GM12878 (cell line): ENCODE results near the gene COA3. TPM values are rescaled to one million over a fixed set of nuclear protein-coding genes. Genes with fewer than 3 reads are reported as not detected.

ENCODE experiments used
- CEBPB ChIP-seq, 2 experiments: fragments of 150-350 bp in 1 of 2; IDR thresholded peaks; 2 replicates each; pipeline ENCODE4 v1.6.1; 2012 to 2014; ENCODE audit warnings: low read depth in 2 of 2, low read length in 2 of 2, borderline replicate concordance in 1 of 2, inconsistent platforms in 1 of 2
- EGR1 ChIP-seq, 2 experiments: IDR thresholded peaks; 1 replicate in 1 of 2; 2 replicates in 1 of 2; pipeline ENCODE4 v1.6.1; 2011 to 2012; ENCODE audit warnings: low read depth in 2 of 2, low read length in 2 of 2, borderline replicate concordance in 1 of 2, mild to moderate bottlenecking in 1 of 2, moderate library complexity in 1 of 2
- HDAC2 ChIP-seq: fragments of 200-600 bp; sonication (generic); IDR thresholded peaks from 2 replicates; pipeline ENCODE4 v1.6.1; 2017
- IRF4 ChIP-seq: IDR thresholded peaks from 2 replicates; pipeline ENCODE4 v1.6.1; 2011; ENCODE audit warnings: low read depth, low read length
- KDM1A ChIP-seq: fragments of 200-600 bp; sonication (generic); IDR thresholded peaks from 2 replicates; pipeline ENCODE4 v1.6.1; 2016; ENCODE audit warnings: borderline replicate concordance
- LARP7 ChIP-seq: fragments of 450-650 bp; IDR thresholded peaks from 2 replicates; pipeline ENCODE4 v1.6.1; 2017; ENCODE audit warnings: mild to moderate bottlenecking
- MTA2 ChIP-seq: fragments of 450-650 bp; IDR thresholded peaks from 2 replicates; pipeline ENCODE4 v1.6.1; 2016; ENCODE audit warnings: low read depth, mild to moderate bottlenecking, moderate library complexity
- MYB ChIP-seq: fragments of 150-350 bp; IDR thresholded peaks from 2 replicates; pipeline ENCODE4 v1.6.1; 2014; ENCODE audit warnings: mild to moderate bottlenecking, low read depth, low read length, borderline replicate concordance
- MYC ChIP-seq: IDR thresholded peaks from 2 replicates; pipeline ENCODE4 v1.6.1; 2011; ENCODE audit warnings: mild to moderate bottlenecking, low read length, moderate library complexity, inconsistent platforms; ENCODE audit not compliant: insufficient read depth, insufficient replicate concordance, insufficient read length, severe bottlenecking
- NFYB ChIP-seq: IDR thresholded peaks from 2 replicates; pipeline ENCODE4 v1.6.1; 2011; ENCODE audit warnings: low read depth, mild to moderate bottlenecking, low read length, improper control_type of control experiment, moderate library complexity; ENCODE audit not compliant: insufficient read depth
- POLR2AphosphoS5 ChIP-seq: IDR thresholded peaks from 2 replicates; pipeline ENCODE4 v1.6.1; 2011; ENCODE audit warnings: mild to moderate bottlenecking, low read length, inconsistent platforms
- RB1 ChIP-seq: fragments of 450-650 bp; formaldehyde crosslinking; IDR thresholded peaks from 2 replicates; pipeline ENCODE4 v1.6.1; 2017; ENCODE audit warnings: mild to moderate bottlenecking, borderline replicate concordance
- TAF1 ChIP-seq: IDR thresholded peaks from 2 replicates; pipeline ENCODE4 v1.6.1; 2011; ENCODE audit warnings: mild to moderate bottlenecking, low read depth, low read length, borderline replicate concordance
- polyA plus RNA-seq, 11 experiments: library from polyadenylated mRNA; depleted of rRNA in 4 of 11; unstranded in 6 of 11; stranded (reverse) in 5 of 11; fragments of >200 nt; fragmentation: Nextera tagmentation in 4 of 11; fragmentation: Illumina TruSeq in 1 of 11; extraction: Ambion mirVana in 4 of 11; extraction: Trizol in 1 of 11; gene quantifications; 1 replicate in 1 of 11; 2 replicates in 10 of 11; pipeline versions ENCODE4 v1.2.1 to v1.2.3, GENCODE V29; 2011 to 2016; ENCODE audit warnings: inconsistent platforms in 2 of 11, missing spikeins in 2 of 11, low read depth in 1 of 11
- total RNA-seq, 4 experiments: library from RNA; depleted of rRNA in 3 of 4; stranded (reverse); fragments of >200 nt in 3 of 4; fragmentation: Illumina TruSeq in 1 of 4; extraction: Trizol in 1 of 4; gene quantifications; 2 replicates each; pipeline versions ENCODE4 v1.2.1 to v1.2.3, GENCODE V29; 2013 to 2021
- TF ChIP-seq, protein P1 (sequence below): fragments of 450-650 bp; IDR thresholded peaks from 2 replicates; pipeline ENCODE4 v1.6.1; 2017; ENCODE audit warnings: mild to moderate bottlenecking, low read depth, inconsistent platforms; ENCODE audit not compliant: poor library complexity, severe bottlenecking
- TF ChIP-seq, protein P2 (sequence below): fragments of 450-650 bp; IDR thresholded peaks from 2 replicates; pipeline ENCODE4 v1.6.1; 2016; ENCODE audit warnings: mild to moderate bottlenecking
- TF ChIP-seq, protein P3 (sequence below): fragments of 450-650 bp; IDR thresholded peaks from 2 replicates; pipeline ENCODE4 v1.6.1; 2018; ENCODE audit warnings: mild to moderate bottlenecking, low read depth, moderate library complexity; ENCODE audit not compliant: partially characterized antibody
- TF ChIP-seq, protein P4 (sequence below): IDR thresholded peaks from 2 replicates; pipeline ENCODE4 v1.6.1; 2012; ENCODE audit warnings: low read depth, low read length, improper control_type of control experiment
- TF ChIP-seq, protein P5 (sequence below): fragments of 150-350 bp; IDR thresholded peaks from 2 replicates; pipeline ENCODE4 v1.6.1; 2014; ENCODE audit warnings: mild to moderate bottlenecking, low read depth, low read length

The COA3 gene
- total and polyA plus RNA-seq, 10 of the 15 experiments (the other 5 are each of a cell fraction or from before 2014, with no cell fraction given), result 45.2 to 161 (median 64.6) TPM

DNA sequence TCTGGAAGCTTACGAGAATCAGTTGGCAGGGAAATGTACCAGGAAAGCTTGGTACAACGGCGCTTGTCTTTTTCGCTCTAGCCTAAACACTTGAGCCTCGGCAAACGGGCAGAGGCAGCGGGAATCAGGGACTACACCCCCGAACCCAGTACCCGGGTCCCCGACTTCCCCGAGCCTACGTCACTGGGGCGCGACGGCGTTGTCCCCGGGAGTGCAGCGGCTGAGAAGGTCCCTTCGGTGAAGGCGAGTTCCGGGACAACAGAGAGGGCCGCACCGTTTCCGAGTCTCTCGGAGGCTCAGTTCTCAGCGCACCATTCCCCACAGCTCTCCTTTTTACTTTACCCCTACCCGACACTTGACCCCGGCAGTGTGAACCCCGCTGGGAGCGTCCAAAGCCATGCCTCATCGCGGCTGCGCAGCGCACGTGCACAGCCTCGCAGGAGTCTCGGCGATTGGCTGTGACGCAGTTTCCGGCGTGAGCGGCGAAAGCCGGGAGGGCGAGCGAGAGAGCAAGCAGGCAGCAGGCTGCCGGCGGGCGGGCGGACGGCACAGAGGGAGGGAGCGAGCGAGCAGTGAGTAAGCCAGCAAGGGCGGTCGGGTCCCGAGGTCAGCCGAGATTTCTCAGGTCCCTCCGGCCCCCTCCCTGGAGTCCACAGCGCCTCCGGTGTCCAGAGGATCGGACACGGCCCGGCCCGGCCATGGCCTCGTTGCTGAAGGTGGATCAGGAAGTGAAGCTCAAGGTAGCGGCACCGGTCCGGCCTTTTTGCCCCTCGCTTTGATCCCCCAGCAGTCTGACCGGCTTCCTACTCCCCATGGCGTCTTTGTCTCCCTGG lies 34.6 kb upstream of the COA3 start, which contains the start of gene PSME3 (continued):
- peak; percentile 95 for TF ChIP-seq POLR2AphosphoS5
- TF ChIP-seq, protein P1, sequence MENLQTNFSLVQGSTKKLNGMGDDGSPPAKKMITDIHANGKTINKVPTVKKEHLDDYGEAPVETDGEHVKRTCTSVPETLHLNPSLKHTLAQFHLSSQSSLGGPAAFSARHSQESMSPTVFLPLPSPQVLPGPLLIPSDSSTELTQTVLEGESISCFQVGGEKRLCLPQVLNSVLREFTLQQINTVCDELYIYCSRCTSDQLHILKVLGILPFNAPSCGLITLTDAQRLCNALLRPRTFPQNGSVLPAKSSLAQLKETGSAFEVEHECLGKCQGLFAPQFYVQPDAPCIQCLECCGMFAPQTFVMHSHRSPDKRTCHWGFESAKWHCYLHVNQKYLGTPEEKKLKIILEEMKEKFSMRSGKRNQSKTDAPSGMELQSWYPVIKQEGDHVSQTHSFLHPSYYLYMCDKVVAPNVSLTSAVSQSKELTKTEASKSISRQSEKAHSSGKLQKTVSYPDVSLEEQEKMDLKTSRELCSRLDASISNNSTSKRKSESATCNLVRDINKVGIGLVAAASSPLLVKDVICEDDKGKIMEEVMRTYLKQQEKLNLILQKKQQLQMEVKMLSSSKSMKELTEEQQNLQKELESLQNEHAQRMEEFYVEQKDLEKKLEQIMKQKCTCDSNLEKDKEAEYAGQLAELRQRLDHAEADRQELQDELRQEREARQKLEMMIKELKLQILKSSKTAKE, result peak; percentile 47
- TF ChIP-seq KDM1A, result no peak
- no peak for TF ChIP-seq CEBPB (IDR thresholded peaks at IDR 0.05; ENCODE audit: borderline replicate concordance in 1 of 2, low read depth in 2 of 2, low read length in 2 of 2)
- peak; percentile 99 for TF ChIP-seq MYC
- TF ChIP-seq, protein P2, sequence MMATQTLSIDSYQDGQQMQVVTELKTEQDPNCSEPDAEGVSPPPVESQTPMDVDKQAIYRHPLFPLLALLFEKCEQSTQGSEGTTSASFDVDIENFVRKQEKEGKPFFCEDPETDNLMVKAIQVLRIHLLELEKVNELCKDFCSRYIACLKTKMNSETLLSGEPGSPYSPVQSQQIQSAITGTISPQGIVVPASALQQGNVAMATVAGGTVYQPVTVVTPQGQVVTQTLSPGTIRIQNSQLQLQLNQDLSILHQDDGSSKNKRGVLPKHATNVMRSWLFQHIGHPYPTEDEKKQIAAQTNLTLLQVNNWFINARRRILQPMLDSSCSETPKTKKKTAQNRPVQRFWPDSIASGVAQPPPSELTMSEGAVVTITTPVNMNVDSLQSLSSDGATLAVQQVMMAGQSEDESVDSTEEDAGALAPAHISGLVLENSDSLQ, result 0 out of 2 replicates have a peak, but pooled peaks have one; percentile 48
- TF ChIP-seq LARP7, result peak; percentile 81
- TF ChIP-seq, protein P3, sequence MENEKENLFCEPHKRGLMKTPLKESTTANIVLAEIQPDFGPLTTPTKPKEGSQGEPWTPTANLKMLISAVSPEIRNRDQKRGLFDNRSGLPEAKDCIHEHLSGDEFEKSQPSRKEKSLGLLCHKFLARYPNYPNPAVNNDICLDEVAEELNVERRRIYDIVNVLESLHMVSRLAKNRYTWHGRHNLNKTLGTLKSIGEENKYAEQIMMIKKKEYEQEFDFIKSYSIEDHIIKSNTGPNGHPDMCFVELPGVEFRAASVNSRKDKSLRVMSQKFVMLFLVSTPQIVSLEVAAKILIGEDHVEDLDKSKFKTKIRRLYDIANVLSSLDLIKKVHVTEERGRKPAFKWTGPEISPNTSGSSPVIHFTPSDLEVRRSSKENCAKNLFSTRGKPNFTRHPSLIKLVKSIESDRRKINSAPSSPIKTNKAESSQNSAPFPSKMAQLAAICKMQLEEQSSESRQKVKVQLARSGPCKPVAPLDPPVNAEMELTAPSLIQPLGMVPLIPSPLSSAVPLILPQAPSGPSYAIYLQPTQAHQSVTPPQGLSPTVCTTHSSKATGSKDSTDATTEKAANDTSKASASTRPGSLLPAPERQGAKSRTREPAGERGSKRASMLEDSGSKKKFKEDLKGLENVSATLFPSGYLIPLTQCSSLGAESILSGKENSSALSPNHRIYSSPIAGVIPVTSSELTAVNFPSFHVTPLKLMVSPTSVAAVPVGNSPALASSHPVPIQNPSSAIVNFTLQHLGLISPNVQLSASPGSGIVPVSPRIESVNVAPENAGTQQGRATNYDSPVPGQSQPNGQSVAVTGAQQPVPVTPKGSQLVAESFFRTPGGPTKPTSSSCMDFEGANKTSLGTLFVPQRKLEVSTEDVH, result peak; percentile 94
- TF ChIP-seq HDAC2, result 0 out of 2 replicates have a peak, but pooled peaks have one; percentile 31
- TF ChIP-seq RB1, result peak; percentile 78; the same call in 1 of the 2 replicates
- TF ChIP-seq, protein P4, sequence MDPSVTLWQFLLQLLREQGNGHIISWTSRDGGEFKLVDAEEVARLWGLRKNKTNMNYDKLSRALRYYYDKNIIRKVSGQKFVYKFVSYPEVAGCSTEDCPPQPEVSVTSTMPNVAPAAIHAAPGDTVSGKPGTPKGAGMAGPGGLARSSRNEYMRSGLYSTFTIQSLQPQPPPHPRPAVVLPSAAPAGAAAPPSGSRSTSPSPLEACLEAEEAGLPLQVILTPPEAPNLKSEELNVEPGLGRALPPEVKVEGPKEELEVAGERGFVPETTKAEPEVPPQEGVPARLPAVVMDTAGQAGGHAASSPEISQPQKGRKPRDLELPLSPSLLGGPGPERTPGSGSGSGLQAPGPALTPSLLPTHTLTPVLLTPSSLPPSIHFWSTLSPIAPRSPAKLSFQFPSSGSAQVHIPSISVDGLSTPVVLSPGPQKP, result 0 out of 2 replicates have a peak, but pooled peaks have one; percentile 16
- TF ChIP-seq EGR1 (IDR thresholded peaks at IDR 0.05; ENCODE audit: borderline replicate concordance in 1 of 2, low read depth in 2 of 2, low read length in 2 of 2), result peak in 1 of 2 experiments; percentile 38; a peak in 1 of 3 replicates
- 0 out of 2 replicates have a peak, but pooled peaks have one; percentile 36 for TF ChIP-seq MTA2
- TF ChIP-seq, protein P5, sequence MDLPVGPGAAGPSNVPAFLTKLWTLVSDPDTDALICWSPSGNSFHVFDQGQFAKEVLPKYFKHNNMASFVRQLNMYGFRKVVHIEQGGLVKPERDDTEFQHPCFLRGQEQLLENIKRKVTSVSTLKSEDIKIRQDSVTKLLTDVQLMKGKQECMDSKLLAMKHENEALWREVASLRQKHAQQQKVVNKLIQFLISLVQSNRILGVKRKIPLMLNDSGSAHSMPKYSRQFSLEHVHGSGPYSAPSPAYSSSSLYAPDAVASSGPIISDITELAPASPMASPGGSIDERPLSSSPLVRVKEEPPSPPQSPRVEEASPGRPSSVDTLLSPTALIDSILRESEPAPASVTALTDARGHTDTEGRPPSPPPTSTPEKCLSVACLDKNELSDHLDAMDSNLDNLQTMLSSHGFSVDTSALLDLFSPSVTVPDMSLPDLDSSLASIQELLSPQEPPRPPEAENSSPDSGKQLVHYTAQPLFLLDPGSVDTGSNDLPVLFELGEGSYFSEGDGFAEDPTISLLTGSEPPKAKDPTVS, result no peak
- peak; percentile 46; the same call in 1 of the 2 replicates for TF ChIP-seq NFYB
- peak; percentile 16; the same call in 1 of the 2 replicates for TF ChIP-seq IRF4
- no peak for TF ChIP-seq MYB
- TF ChIP-seq TAF1, result peak; percentile 75; the same call in 1 of the 2 replicates
